ENCODE results near the gene GRIK3.

Gene GRIK3

GRCh38 chr1:36948606-36949005 lies 85.7 kb downstream of the GRIK3 start:
- TF ChIP-seq CTCF (conservative IDR thresholded peaks at IDR 0.05; ENCODE audit: low read depth, low read length): no peak
- H3K4me3 ChIP-seq (ENCODE audit: low read length): no peak overlapping the region
- DNase-seq (ENCODE audit: low read depth): no peak

DNA sequence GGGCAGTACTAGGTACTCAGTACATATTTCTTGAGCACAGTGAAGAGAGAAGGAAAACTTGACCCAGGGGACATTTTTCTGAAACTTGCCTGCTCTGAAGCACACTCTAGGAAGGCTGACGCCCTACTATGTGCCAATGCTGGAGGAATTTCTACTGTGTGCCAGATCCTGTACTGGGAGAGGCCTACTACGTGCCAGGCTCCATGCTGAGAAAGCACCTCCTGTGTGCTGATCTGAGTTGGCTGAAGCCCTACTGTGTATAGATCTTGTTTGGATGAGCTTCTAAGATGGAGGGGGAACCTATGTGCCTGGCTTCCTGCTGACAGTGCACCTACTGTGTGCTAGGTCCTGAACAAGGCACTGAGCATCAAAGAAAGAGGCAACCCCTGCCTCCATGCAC lies 86.2 kb downstream of the GRIK3 start:
- no peak for TF ChIP-seq CTCF (conservative IDR thresholded peaks at IDR 0.05; ENCODE audit: low read depth, low read length)
- no peak overlapping the region for H3K4me3 ChIP-seq (ENCODE audit: low read length)
- no peak for DNase-seq (ENCODE audit: low read depth)

DNA sequence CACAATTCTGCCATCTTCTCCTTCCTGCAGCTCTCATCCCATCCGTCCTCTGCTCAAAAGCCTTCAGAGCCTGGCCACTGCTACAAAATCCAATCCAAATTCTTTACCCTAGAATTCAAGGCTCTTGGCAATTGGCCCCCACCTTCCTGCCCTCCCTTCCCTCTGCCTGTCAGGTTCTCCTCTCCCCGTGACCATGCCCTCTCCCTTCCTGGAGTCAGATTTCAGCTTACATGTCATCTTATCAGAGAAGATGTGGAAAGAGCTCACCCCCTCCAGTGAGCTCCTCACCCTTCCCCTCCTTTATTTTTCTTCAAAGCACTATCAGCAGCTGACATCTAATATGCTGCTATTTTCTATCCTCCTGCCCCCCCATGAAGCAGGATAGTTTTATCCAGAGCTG lies 86.9 kb downstream of the GRIK3 start:
- no peak for TF ChIP-seq CTCF (conservative IDR thresholded peaks at IDR 0.05; ENCODE audit: low read depth, low read length)
- DNase-seq (ENCODE audit: low read depth): no peak
- no peak overlapping the region for H3K4me3 ChIP-seq (ENCODE audit: low read length)

DNA sequence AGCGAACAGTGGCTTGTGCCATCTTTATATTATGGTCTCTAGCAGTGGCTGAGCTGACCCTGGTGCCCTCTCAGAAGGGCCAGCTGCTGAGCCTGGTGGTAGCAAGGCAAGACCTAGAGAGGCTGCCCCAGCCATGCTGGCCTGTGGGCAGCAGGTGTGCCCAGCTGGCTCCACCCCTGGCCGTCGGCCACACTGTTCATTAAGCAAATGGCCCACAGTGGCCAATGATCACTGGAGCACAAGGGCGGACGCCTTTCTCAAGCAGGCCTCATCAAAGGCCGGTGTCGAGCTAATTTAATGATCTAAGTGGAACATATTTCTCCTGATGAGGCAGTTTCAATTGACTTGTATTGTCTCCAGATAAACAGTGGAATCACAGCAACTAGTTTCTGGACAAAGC lies 89.4 kb downstream of the GRIK3 start:
- DNase-seq (ENCODE audit: low read depth): no peak
- H3K4me3 ChIP-seq (ENCODE audit: low read length): no peak overlapping the region
- no peak for TF ChIP-seq CTCF (conservative IDR thresholded peaks at IDR 0.05; ENCODE audit: low read depth, low read length)

DNA sequence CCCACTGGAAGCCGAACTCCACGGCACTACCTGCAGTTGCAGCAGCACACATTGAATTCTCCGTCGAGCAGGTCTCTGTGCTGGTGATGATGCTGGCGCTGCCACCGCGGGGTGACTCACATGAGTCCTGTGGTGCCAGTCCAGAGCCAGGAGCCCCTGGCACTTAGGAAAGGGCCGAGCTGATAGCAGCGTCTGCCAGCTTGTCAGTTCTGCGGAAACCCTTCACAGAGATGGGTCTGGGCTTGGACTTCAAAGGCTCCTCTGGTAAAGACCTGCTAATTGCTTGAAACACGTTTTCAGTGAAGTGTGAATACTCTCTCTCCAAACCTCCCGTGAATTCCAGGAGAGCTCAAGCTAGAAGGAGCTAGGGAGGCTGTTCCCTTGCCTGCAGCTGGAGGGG lies 92.2 kb downstream of the GRIK3 start:
- no peak for DNase-seq (ENCODE audit: low read depth)
- H3K4me3 ChIP-seq (ENCODE audit: low read length): no peak overlapping the region
- TF ChIP-seq CTCF (conservative IDR thresholded peaks at IDR 0.05; ENCODE audit: low read depth, low read length): no peak

- no peak for DNase-seq (ENCODE audit: low read depth)
- TF ChIP-seq CTCF (conservative IDR thresholded peaks at IDR 0.05; ENCODE audit: low read depth, low read length): no peak
- no peak overlapping the region for H3K4me3 ChIP-seq (ENCODE audit: low read length)
Measured at GRCh38 chr1:36941316-36941978, 92.9 kb downstream of the GRIK3 start.

DNA sequence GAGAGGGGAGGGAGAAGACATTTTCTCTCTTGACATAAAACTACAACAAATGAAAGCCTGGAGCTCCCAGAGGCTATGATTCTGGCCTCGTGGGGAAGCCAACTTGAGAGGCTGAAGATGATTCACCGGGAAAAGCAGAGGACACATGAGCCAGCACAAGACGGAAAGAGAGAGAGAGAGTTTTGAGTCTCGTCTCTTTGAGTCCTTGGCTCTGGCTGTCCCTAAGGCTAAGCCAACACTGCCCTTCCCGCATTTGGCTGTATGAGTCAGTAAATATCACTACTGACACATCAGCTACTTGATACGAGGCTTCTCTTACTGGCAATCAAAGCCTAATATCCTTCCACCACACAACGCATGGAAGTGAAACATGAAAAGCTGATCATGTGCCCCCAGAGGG lies 95.5 kb downstream of the GRIK3 start:
- DNase-seq (ENCODE audit: low read depth): no peak
- H3K4me3 ChIP-seq (ENCODE audit: low read length): no peak overlapping the region
- TF ChIP-seq CTCF (conservative IDR thresholded peaks at IDR 0.05; ENCODE audit: low read depth, low read length): no peak

Data from retinal pigment epithelial cell (primary cell).